Activated naive CD4-positive, alpha-beta T cell treated with anti-CD3 and anti-CD28 coated beads, Interleukin-2, amount 50 U/mL, for 24 hours (primary cell): ENCODE measurements around the gene POLR2I.
A peak's percentile ranks its signal among the peaks of the same experiment; 100 is the strongest.

Source experiments
- H3K27ac Mint-ChIP-seq: one replicate; pipeline ENCODE4 v1.8.0; 2021; ENCODE audit warnings: mild to moderate bottlenecking, mixed read lengths
- H3K27me3 Mint-ChIP-seq: one replicate; pipeline ENCODE4 v1.8.0; 2021; ENCODE audit warnings: mixed read lengths
- H3K36me3 Mint-ChIP-seq: one replicate; pipeline ENCODE4 v1.8.0; 2021; ENCODE audit warnings: mixed read lengths
- H3K4me1 Mint-ChIP-seq: one replicate; pipeline ENCODE4 v1.8.0; 2021; ENCODE audit warnings: mixed read lengths
- H3K4me3 Mint-ChIP-seq: one replicate; pipeline ENCODE4 v1.8.0; 2021; ENCODE audit warnings: mild to moderate bottlenecking, mixed read lengths
- H3K9me3 Mint-ChIP-seq: one replicate; pipeline ENCODE4 v1.8.0; 2021; ENCODE audit warnings: mixed read lengths

Gene POLR2I

DNA sequence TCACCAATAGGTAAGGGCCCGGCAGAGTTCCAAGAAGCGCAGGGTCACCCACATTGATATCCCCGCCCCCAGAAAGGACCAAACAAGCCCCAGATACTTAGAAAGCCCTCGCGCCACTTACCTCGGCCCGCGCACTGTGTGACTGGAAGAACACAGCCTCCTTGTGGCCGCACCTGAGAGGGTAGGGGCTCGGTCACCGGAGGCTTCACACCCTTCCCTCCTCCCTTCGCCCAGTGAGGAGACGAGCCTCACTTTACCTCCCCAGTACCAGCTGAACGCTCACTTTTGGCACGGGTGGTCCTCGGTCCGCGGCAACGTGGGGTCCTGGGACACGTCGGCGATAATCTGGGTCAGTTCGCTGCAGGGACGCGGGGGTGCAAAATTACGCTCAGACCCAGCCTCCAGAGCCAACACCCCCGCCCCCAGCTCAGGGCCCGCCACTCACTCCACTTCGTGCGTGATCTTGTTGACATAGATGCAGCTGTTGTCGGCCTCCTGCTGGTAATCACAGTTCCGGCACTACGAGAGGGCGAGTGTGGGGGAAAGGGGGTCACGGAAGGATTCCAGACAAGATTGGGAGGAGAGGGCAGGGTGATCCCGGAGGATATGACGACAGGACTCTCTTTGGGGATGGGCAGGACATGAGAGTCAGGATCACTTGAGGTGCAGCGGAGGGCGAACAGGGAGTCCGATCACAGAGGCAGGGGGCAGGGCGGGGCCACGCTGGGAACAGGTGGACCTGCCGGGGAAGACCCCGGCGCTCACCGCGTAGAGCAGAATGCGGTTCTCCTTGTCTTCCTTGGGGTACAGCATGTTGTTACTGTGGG, 568 bp downstream of the POLR2I start:
- H3K27ac Mint-ChIP-seq = peak overlapping the region; percentile 99
- H3K9me3 Mint-ChIP-seq = no peaks in the 10 kb centered on the region
- peaks cover 7% of the 10 kb centered on the region for H3K36me3 Mint-ChIP-seq
- H3K4me3 Mint-ChIP-seq = peak overlapping the region; percentile 89
- H3K4me1 Mint-ChIP-seq = peaks cover 38% of the 10 kb centered on the region
- H3K27me3 Mint-ChIP-seq = no peaks in the 10 kb centered on the region

DNA sequence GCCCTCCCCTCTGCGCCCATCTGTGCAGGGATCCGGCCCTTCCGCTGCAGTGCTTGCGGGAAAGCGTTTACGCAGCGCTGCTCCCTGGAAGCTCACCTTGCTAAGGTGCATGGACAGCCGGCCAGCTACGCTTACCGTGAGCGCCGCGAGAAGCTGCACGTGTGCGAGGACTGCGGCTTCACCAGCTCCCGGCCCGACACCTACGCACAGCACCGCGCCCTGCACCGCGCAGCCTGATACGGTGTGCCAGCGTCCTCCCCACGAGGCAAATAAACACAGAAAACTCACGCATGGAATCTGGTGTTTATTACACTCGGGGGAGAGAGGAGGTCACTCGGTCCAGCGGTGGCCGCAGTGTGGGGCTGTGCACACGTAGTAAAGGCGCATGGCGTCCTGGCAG, 1.2 kb downstream of the POLR2I start:
- Mint-ChIP-seq H3K27ac (no peak overlapping the region), H3K4me3 (peak overlapping the region; percentile 89), H3K4me1 (peaks cover 38% of the 10 kb centered on the region), H3K27me3 (no peaks in the 10 kb centered on the region), H3K36me3 (peaks cover 7% of the 10 kb centered on the region), H3K9me3 (no peaks in the 10 kb centered on the region)

DNA sequence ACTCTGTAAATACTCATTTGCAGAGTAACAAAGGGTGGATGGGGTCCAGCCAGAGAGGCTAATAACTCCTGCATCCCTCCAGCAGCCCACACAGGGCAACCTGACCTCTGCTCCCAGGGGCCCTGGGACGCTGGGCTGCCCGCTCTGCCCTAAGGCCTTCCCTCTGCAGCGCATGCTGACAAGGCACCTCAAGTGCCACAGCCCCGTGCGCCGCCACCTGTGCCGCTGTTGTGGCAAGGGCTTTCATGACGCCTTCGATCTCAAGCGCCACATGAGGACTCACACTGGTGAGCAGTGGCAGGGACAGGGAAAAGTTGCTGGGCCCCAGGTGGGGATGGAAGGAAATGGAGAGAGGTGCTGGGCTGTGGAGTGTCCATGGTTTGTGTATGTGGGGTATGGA, 2.0 kb downstream of the POLR2I start:
- peaks cover 32% of the 10 kb centered on the region for H3K4me1 Mint-ChIP-seq
- H3K27ac Mint-ChIP-seq = peak overlapping the region; percentile 74
- H3K27me3 Mint-ChIP-seq = no peaks in the 10 kb centered on the region
- peaks cover 4% of the 10 kb centered on the region for H3K36me3 Mint-ChIP-seq
- peak overlapping the region; percentile 81 for H3K4me3 Mint-ChIP-seq
- no peaks in the 10 kb centered on the region for H3K9me3 Mint-ChIP-seq

DNA sequence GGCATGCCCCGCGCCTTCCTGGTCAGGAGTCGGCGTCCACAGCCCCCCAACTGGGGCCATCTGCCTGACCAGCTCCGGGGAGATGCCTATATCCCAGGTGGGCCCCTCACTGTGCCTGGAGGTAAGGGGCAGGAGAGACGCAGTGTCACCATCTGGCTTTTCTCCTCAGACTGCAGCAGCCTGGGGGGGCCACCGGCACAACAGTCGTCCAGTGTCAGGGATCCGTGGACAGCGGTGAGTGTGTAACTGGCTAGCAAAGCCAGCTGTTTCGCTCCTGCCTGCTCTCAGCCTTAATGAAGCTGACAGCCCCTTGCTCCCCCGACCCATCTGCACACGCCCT, 3.5 kb downstream of the POLR2I start:
- no peaks in the 10 kb centered on the region for H3K27me3 Mint-ChIP-seq
- H3K36me3 Mint-ChIP-seq = peaks cover 4% of the 10 kb centered on the region
- H3K27ac Mint-ChIP-seq = no peak overlapping the region
- H3K4me3 Mint-ChIP-seq = no peak overlapping the region
- no peaks in the 10 kb centered on the region for H3K9me3 Mint-ChIP-seq
- H3K4me1 Mint-ChIP-seq = peaks cover 20% of the 10 kb centered on the region

DNA sequence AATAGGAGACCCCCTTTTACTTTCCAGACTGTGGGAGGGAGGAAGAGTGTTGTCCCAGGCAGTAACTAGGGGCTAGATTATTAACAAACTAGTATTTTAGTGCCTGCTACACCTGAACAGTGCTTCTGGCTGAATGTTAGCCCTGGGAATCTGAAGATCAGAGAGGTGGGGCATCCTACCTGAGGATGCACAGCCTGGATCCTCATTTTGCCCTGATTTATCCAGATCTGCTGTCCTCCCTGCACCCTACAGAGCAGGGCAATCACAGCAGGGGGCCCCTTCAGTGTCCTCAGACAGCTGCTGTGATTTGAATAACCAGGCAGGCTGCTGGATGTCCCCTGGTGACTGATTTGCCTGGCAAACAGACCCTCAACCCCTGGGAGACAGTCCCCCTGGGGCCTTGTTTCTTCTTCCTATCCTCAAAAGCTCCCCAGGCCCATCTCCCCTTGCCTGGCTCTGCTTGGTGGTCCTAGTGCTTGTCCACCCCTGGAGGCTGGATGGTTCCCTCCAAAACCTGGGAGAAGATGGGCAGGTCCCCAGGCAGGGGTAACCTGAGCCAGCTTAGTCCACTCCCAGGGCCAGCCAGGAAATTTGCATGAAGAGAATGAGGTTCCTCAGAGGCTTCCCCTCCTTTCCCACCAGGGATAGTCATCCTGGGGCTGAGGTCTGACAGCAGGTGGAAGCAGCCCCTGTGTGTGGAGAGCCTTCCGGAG, 4.0 kb downstream of the POLR2I start, which contains the start of gene OVOL3:
OVOL3 (plus strand) TSS at position 657 of the 713 bp plus-strand sequence. CDS start 60 bp downstream, outside the sequence.
- Mint-ChIP-seq H3K4me1 (peaks cover 17% of the 10 kb centered on the region), H3K27me3 (no peaks in the 10 kb centered on the region), H3K4me3 (no peak within 1 kb of the TSS), H3K36me3 (peaks cover 4% of the 10 kb centered on the region), H3K27ac (no peak within 1 kb of the TSS), H3K9me3 (no peaks in the 10 kb centered on the region)

DNA sequence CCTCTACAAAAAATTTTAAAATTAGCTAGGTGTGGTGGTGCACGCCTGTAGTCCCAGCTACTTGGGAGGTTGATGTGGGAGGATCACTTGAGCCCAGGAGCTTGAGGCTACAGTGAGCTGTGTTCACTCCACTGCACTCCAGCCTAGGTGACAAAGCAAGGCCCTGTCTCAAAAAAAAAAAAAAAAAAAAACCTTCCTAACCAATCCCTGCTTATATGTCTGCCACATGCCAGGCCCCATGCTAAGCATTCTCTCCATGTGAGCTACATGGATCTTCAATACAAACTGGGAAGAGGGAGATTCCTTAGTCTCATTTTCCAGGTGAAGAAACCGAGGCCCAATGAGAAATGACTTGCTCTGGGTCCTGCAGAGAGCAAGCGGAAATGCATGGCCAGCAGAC, 6.0 kb downstream of the POLR2I start:
- H3K4me1 Mint-ChIP-seq = peaks cover 9% of the 10 kb centered on the region
- peaks cover 4% of the 10 kb centered on the region for H3K36me3 Mint-ChIP-seq
- no peak overlapping the region for H3K27ac Mint-ChIP-seq
- no peaks in the 10 kb centered on the region for H3K9me3 Mint-ChIP-seq
- no peaks in the 10 kb centered on the region for H3K27me3 Mint-ChIP-seq
- no peak overlapping the region for H3K4me3 Mint-ChIP-seq

DNA sequence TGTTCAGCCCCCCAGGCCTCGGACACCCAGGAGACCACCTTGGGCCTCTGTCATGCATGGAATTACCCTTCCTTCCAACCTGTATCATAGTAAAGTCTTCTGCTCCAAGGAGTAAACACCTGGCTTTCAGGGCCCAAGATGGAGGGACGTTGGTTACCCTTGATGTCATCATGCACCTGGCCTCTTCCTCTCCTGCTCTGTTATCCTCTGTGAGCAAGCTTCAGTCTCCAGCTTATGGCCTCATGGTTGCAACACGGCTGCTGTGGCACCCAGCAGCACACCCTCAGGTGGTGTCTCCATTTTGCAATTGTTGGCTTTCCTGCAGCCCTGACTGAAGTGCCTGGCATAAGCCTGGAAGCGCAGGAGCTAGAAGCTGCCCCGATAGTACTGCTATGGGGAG, 7.7 kb downstream of the POLR2I start:
- no peaks in the 10 kb centered on the region for H3K4me1 Mint-ChIP-seq
- no peaks in the 10 kb centered on the region for H3K36me3 Mint-ChIP-seq
- H3K9me3 Mint-ChIP-seq = no peaks in the 10 kb centered on the region
- H3K27ac Mint-ChIP-seq = no peak overlapping the region
- no peak overlapping the region for H3K4me3 Mint-ChIP-seq
- no peaks in the 10 kb centered on the region for H3K27me3 Mint-ChIP-seq

DNA sequence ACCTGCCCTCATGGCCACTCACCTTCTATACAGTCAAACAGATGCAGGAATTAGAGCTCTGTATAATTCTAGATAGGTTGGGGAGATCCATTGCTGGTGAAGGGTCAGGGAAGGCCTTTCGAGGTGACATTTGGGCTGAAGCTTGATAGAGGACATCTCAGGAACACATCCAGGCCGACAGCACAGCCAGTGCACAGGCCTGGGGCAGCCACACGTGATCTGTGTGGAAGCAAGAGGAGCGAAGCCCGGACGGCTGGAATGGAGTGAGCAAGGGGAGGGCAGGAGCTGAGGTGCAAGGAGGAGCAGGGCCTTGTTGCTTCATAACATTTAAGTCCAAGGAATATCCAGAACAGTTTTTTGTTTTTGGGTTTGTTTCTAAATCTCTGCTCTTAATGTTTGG, 8.2 kb downstream of the POLR2I start:
- no peaks in the 10 kb centered on the region for H3K27me3 Mint-ChIP-seq
- no peaks in the 10 kb centered on the region for H3K36me3 Mint-ChIP-seq
- H3K27ac Mint-ChIP-seq = no peak overlapping the region
- H3K4me3 Mint-ChIP-seq = no peak overlapping the region
- H3K9me3 Mint-ChIP-seq = no peaks in the 10 kb centered on the region
- H3K4me1 Mint-ChIP-seq = no peaks in the 10 kb centered on the region

DNA sequence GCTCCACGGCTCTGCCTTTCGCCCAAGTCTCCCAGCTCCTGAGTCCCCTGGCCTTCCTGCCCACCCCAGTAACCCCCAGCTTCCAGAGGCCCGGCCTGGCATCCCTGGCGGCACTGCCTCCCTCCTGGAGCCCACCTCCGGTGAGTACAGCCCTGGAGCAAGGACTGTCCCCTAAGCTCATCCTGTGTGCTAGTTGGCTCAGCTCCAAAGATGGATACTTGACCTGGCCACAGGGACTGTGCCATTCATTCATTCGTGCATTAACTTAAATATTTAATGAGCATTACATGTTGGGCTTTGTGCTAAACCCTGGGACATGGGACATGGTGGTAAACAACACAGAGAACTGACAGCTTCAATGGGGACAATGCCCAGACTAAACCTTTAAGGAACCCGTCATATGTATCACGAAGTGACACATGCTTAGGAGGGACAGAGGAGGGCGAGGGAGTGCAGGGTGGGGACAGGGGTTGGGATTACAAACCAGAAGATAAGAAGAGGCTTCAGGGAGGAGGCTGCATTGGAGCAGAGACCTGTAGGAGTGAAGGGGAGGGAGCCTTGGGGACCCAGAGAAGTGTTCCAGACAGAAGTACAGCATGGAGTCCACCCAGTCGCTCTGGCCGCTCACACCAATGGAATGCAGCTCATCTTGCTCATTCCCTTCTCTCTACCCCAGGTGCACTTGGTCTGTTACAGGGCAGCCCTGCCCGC, 10.7 kb downstream of the POLR2I start:
- Mint-ChIP-seq H3K36me3 (no peaks in the 10 kb centered on the region), H3K27me3 (no peaks in the 10 kb centered on the region), H3K27ac (no peak overlapping the region), H3K9me3 (no peaks in the 10 kb centered on the region), H3K4me1 (no peaks in the 10 kb centered on the region), H3K4me3 (no peak overlapping the region)

DNA sequence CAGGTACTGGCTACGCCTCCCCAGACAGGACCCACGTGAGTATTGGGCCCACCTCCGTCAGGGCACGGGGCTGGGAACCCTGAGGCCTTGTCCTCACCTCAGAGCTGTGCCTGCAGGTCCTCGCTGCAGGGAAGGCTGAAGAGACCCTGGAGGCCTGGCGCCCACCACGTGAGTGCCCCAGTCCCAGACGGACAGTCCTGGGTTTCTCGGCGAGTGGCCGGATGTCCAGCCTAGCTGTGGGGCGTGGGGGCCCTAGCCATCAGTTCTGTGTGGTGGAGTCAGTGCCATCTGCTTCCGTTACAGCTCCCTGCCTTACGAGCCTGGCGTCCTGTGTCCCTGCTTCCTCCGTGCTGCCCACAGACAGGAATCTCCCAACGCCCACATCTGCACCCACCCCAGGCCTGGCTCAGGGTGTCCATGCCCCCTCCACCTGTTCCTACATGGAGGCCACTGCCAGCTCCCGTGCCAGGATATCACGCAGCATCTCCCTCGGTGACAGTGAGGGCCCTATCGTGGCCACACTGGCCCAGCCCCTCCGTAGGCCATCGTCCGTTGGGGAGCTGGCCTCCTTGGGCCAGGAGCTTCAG, 11.5 kb downstream of the POLR2I start:
- no peak overlapping the region for H3K4me3 Mint-ChIP-seq
- no peaks in the 10 kb centered on the region for H3K36me3 Mint-ChIP-seq
- no peaks in the 10 kb centered on the region for H3K4me1 Mint-ChIP-seq
- H3K27ac Mint-ChIP-seq = no peak overlapping the region
- no peaks in the 10 kb centered on the region for H3K27me3 Mint-ChIP-seq
- H3K9me3 Mint-ChIP-seq = no peaks in the 10 kb centered on the region

DNA sequence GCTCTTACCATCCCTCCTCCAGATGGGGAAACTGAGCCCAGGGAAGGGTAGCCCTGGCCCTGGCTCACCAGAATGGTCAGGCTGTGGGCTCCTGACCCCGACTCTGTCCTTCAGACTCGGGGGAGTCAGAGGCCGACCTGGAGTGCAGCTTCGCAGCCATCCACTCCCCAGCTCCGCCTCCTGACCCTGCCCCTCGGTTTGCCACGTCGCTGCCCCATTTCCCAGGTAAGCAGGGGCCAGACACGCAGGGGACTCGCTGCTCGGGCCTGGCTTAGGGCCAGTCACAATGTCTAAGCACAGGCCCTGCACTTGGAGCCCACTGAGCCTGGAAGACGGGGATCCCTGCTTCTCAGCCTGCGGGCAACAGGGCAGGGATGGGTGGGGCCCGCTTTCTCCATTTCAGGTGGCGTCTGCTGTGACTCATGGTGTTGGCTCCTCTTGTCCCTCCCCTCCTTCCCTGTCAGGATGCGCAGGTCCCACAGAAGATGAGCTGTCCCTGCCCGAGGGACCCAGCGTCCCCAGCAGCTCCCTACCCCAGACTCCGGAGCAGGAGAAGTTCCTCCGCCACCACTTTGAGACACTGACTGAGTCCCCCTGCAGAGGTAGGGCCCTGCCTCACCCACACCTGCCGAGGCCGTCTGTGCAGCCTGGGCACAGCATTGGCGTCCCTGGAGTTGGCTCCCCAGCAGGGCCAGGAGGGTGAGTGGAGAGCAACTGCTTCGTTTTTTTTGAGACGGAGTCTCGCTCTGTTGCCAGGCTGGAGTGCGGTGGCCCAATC, 12.9 kb downstream of the POLR2I start:
- Mint-ChIP-seq H3K4me3 (no peak overlapping the region), H3K27ac (no peak overlapping the region), H3K36me3 (no peaks in the 10 kb centered on the region), H3K9me3 (no peaks in the 10 kb centered on the region), H3K27me3 (no peaks in the 10 kb centered on the region), H3K4me1 (no peaks in the 10 kb centered on the region)

DNA sequence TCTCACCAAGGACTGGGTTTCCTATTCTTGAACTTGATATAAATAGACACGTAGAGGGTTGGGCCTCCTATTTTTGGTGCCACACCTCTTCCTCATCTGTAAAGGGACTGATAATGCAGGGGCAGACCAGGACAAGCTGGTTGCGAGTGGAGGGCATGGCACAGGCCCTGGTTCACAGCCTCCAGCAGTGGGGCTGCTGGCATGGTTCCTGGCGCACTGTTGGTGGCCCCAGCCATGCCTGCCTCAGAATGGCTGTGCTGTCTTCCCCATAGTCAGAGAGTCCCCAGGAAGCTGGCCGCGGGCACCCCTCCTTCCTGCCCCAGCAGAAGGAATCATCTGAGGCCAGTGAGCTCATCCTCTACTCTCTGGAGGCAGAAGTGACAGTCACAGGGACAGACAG, 14.2 kb downstream of the POLR2I start:
- no peak overlapping the region for H3K4me3 Mint-ChIP-seq
- no peaks in the 10 kb centered on the region for H3K36me3 Mint-ChIP-seq
- no peaks in the 10 kb centered on the region for H3K4me1 Mint-ChIP-seq
- H3K27ac Mint-ChIP-seq = no peak overlapping the region
- no peaks in the 10 kb centered on the region for H3K27me3 Mint-ChIP-seq
- no peaks in the 10 kb centered on the region for H3K9me3 Mint-ChIP-seq

DNA sequence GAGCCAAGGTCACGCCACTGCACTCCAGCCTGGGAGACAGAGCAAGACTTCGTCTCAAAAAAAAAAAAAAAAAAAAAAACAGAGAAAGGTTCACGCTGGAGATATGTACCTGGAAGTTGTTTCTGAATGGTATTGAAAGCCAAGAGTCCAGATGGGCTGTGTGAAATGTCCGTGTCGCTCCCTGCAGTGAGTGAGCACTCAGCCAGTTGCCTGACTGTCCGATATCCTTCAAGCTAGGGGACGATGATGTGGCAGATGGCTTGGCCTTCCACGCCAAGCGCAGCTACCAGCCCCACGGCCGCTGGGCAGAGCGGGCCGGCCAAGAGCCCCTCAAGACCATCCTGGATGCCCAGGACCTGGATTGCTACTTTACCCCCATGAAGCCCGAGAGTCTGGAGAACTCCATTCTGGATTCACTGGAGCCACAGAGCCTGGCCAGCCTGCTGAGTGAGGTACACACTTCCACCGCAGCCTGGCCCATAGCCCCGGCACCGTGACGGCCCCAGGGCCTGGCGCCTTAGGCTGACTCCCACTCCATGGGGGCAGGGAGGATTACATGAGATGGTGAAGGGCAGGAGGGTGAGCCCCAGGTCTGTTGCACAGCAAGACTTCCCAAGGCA, 15.4 kb downstream of the POLR2I start:
- Mint-ChIP-seq H3K4me3 (no peak overlapping the region), H3K27me3 (no peaks in the 10 kb centered on the region), H3K4me1 (no peaks in the 10 kb centered on the region), H3K9me3 (no peaks in the 10 kb centered on the region), H3K27ac (no peak overlapping the region), H3K36me3 (no peaks in the 10 kb centered on the region)

DNA sequence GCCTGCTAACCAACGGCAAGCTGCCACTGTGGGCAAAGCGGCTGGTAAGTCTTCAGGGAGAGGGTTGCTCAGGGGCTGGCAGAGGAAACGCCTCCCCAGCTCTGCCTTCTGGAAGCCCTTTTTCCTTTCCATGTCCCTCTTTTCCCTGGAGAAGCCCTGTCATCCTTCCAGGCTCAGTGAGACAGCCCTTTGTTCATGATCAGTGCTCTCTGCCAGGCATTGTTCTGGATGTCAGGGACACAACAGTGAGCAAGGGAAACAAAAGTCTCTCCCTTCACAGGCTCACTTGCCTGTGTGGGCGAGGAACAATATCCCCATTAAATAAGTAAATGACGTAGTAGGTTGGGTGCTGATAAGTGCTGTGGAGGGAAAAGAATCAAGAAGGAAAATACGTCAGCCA, 17.6 kb downstream of the POLR2I start:
- Mint-ChIP-seq H3K36me3 (no peaks in the 10 kb centered on the region), H3K4me1 (no peaks in the 10 kb centered on the region), H3K27me3 (no peaks in the 10 kb centered on the region), H3K4me3 (no peak overlapping the region), H3K27ac (no peak overlapping the region), H3K9me3 (no peaks in the 10 kb centered on the region)

DNA sequence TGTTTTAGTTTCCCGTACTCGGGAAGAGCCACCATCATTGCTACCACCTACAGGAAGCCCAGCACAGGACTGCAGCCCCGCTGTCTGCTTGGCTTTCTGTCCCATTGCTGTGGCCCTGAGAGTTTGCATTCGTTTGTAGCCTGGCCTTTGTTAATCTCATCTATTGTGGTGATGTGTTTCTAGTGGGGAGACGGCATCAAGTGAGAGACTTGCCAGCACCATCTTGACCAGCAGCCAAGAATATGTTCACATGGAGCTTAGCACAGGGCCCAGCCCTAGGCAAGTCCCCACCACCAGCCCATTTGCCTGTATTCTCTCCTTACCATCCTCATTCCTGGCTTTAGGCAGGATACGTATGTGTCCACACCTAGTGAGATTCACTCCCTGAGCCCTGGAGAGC, 21.0 kb downstream of the POLR2I start:
- H3K4me1 Mint-ChIP-seq = no peaks in the 10 kb centered on the region
- H3K9me3 Mint-ChIP-seq = no peaks in the 10 kb centered on the region
- H3K27ac Mint-ChIP-seq = no peak overlapping the region
- no peaks in the 10 kb centered on the region for H3K27me3 Mint-ChIP-seq
- no peak overlapping the region for H3K4me3 Mint-ChIP-seq
- H3K36me3 Mint-ChIP-seq = no peaks in the 10 kb centered on the region
